ENCODE measurements around the gene GINS2.

Gene GINS2
- total RNA-seq = 0.49 to 3.1 (median 2.7) reads per million in 4 experiments

DNA sequence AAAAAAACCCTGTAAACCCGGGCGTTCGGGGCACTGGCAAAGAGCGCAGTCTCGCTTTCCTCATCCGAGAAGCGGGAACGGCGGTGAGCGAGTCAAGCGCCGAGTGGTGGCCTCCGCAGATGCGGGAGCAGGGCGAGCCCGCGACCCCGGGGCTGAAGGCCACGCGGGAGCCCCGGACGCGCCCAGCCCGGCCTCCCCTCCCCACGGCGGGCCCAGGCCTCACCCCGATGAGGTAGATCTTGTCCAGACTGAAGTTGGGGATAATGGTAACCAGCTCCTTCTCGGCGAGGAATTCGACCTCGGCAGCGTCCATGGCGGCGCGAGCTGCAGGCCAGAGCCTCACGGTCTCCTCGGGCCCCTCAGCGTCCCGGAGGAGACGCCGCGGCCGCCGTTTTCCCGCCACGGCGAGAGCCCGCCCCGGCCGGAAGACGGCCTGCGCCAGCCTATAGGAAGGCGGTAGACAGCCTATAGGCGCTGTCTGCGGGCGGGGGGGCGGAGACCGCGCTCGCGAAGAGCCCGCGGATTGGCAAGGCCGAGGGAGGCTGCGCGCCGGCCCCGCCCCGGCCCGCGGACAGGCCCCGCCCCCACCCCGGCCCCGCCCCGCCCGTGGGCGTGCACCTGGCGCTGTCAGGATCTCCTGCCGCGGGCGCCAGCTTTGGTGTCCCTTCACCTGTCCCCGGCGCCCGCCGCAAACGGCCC, at the start of gene GINS2:
TSS of gene GINS2 (minus strand) at position 369 of the 699 bp plus-strand sequence. CDS start at position 313, 56 bp downstream.
- DNase-seq = peak; percentile 89

- DNase-seq = no peak
Measured at GRCh38 chr16:85736921-85737320, 48.2 kb upstream of the GINS2 start.

DNA sequence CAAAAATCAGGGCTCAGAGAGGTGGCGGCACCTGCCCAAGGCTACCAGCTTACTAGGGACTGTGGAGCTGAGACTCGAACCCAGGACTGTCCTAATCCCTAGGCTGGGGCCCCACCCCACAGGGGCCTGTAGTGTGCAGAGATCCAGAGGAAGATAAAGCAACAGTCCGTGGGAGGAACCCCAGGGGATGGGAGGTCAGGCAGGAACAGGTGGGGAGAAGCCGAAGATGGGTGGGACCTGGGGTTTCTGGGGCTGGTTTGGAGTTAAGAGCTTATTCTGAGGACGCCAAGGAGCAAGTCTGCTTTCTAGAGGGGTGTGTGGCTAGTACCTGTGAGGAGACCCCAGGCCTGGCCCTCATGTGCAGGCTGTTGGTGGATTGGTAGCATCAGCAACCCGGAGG, 47.2 kb upstream of the GINS2 start:
- no peak for DNase-seq

DNA sequence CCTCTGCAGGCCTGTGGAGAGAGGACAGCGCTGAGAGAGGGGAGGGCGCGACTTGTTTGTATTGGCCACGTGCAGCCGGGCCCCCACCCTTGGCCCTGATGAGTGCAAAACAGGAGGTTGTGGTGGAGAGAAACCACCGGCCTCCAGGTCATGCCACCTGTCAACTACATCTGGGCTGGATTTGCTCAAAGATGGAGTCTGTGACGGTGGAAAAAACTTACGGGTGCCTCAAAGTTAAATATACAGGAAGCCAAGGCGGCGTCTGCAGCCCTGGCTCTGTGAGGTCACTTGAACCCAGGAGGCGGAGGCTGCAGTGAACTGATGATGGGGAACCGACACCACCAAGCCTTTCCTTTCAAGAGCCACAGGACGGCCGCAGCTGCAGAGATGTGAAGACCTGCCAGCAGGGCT, 46.5 kb upstream of the GINS2 start:
- DNase-seq = peak; percentile 21

DNA sequence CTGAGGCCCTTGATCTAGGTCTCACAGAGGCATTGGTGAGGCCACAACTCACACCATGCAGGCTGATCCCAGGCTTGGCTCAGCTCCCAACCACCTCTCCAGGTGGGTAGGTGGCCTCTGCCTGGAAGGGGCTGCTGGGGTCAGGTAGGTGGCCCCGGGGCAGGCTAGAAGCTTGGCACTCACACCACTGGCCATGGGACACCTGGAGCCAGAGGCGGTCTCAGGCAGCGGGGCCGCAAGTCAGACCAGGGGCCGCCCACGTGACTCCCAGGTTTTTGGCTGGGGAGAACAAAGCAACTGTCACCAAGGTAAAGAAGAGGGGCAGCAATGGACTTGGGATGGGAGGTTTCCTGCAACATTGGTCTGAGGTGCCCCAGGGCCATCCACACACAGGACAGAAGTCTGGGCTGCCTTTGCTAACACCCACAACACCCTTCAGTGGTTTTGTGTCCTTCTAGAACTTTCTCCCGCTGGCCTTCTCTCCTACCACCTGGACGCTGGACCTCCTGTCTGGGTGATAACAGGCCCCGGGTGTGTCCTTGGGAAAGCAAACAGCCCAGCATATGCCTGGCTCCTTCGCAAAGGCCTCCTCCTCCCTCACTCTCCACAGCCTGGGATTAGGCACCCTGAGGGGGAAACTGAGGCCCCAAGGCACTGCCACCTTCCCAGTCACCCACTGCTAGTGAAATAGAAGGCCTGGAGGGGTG, 45.7 kb upstream of the GINS2 start:
- no peak for DNase-seq

GRCh38 chr16:85733839-85734170, 45.1 kb upstream of the GINS2 start:
- DNase-seq = no peak

DNA sequence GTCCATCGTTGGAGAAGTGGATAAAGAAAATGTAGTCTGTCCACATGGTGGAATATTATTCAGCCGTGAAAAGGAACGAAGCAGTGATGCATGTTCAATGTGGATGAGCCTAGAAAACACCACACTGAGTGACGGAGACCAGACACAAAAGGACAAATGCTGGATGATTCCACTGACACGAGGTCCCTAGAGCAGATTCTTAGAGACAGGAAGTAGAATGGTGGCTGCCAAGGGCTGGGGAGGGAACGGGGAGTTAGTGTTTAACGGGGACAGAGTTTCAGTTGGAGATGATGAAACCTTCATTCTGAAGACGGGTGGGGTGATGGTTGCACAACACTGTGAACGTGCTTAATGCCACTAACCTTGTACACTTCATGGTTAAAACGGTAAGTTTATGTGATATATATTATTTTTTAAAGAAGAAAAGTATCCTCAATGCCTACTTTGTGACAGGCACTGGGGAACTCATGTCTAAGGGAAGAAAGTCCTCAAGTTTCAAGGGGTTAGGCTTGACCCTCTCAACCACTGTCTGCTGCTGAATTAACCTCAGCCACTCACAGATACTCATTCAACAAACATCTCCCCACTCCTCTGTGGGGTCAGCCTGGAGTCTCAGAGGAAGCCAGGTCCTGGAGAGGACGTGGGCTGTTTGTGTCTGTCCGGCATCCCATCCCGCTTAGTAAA, 44.5 kb upstream of the GINS2 start:
- DNase-seq = no peak

DNA sequence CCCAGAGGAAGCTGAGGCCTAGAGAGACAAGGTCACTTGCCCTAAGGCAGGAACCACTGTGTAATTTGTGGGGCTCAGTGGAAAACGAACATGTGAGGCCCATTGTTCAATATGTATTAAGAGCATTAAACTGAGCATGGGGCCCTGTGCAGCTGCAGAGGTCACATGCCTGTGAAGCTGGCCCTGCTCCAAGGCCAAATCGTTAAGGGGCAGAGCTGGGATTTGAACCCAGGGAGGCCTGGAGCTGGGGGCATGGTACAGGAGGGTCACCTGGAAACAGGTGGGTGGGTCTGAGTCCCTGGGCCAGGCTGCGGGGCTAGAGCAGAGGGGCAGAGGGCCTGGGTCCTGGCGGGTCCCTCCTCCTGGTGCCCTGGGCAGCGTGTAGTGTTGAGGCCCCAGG, 42.4 kb upstream of the GINS2 start:
- DNase-seq = no peak

DNA sequence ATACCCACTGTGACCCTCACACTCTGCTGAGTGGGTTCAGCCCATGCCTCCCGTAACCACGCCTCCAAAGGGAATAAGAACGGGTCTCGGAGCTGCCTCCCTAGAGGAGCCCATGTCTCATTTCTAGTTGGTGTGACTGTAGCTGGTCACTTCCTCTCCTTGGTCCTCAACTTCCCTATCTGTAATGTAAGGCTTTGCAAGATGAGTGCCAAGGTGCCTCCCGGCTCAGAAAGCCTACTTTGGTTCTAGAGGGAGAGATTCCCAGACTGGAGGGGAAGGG, 41.4 kb upstream of the GINS2 start:
- DNase-seq = no peak

DNA sequence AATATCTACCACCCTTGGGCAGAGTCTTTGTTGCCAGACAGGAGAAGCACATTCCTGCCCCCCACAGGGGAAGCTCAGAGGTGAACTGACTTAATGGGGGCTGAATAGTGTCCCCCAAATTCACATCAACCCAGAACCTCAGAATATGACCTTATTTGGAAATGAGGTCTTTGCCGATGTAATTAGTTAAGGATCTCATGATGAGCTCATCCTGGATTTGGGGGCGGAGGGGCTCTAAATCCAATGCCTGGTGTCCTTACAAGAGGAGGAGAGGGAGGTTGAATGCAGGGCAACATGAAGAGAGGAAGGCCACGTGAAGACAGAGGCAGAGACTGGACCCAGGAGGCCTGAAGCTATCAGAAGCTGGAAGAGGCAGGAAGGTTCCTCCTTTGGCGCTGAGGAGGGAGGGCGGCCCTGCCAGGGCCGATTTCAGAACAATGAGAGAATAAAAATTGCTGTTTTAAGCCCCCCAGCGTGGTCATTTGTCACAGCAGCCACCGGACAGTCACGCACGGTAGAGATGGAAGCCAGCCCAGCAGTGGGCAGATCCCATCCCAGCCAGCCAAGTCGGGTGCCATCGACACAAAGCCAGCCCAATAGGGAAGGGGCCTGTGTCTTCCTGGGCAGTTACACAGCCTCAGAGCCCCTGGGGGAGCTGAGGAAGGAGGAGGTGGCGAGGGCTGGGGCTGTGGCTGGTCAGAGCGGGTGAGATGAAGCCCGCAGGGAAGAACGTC, 40.9 kb upstream of the GINS2 start:
- no peak for DNase-seq

DNA sequence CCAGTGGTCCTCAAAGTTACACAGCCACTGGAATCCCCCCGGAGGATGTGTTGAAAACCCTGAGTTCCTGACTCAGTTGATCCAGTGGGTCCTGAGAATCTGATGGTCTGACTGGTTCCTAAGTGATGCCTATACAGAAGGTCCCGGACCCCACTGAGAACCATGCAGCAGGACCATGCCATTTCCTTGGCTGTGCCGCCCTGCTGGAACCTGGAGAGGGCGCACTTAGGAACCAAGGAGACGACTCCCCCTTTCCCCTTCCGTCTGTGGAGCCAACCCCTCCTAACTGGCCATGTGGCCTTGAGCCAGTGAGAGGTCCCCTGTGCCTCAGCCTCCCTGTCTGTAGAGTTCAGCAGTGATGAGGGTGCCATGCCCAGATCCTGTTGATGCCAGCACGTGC, 40.1 kb upstream of the GINS2 start:
- no peak for DNase-seq

DNA sequence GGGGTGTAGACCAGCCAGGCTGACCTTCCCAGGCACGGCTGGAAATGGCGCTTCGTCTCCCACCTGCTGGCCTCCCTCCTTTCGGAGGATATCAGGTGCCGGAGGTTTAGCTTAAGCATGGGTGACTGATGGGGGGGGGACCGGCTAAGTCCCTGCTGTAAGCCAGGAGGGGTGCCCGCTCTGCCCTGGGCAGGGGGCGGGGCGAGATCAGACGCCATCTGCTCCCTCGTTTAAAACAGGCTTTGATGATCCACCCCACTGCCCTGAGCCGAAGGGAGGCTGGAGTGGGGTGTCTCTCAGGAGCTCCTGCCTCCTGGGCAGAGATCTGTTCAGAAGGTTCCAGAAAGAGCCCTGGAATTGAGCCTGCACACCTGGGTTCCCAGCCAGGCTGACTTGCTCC, 36.2 kb upstream of the GINS2 start:
- no peak for DNase-seq

DNA sequence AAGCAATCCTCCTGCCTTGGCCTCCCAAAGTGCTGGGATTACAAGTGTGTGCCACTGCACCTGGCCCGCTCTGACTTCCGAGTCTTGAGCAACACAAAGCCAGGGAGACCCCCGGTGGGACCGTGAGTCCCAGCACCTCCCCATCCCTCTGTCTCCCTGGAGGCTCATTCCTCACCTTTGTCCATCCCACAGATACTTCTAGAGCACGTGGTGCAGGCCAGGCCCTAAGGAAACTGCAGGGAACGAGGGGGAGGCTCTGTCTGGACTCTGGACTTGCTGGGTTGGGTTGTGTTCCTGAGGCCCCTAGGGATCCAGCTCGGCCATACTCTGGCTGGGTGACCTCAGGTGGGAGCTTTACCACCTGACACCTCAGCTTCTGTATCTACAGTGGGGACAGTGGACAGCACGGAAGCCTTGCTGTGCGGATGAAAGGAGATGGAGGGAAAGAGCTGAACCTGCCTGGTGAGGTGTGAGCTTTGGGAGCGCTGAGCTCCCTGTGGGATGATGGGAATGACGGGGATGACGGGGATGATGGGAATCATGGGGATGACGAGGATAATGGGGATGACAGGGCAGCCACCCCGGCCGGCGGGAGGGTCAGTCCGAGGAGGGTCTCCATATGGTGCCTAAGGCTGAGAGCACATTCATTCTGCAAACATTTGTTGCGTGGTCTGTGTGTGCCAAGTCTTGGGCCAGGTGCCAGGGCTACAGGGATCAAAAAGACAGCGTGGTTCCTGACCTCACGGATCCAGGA, 35.5 kb upstream of the GINS2 start:
- DNase-seq = no peak

DNA sequence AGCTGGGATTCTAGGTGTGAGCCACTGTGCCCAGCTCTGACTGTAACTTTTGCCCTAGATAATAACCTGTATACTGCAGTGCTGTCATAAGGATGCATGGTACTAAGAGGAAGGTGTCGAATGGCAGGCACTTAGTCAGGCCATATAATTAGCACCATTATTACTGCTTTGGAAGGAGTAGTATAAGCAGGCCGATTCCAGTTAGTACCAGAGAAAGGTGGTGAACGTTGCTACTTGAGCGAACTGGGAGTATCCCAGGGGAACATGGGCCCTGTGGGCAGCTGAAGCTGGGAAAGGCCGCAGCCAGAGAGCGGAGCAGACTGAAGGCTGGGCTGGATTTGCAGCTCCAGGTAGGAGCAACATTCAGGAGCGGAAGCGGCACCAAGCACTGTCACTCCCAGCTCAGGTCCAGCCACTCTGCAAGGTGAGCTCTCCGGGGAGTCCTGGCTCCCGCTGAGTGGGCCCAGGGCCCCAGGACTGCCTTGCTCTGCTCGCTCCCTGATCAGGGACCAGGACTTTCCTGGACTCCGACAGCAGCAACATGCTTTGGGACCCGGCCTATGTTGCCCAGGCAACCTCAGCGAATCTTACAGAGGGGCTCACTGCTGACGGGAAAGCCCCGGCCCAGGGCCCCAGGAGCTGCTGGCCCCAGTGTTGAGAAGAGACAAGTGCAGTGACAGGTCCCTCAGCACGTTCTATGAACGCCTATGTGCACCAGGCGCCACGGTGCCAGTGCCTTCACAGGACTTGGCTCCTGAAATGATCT, 33.6 kb upstream of the GINS2 start:
- no peak for DNase-seq

- DNase-seq = no peak
Measured at GRCh38 chr16:85720302-85720637, 31.5 kb upstream of the GINS2 start.

GRCh38 chr16:85719605-85720301, 31.0 kb upstream of the GINS2 start:
- DNase-seq = no peak

GRCh38 chr16:85718682-85719081, 29.9 kb upstream of the GINS2 start:
- no peak for DNase-seq

- DNase-seq = no peak
Measured at GRCh38 chr16:85718153-85718477, 29.4 kb upstream of the GINS2 start.

GRCh38 chr16:85717393-85718152, 28.8 kb upstream of the GINS2 start:
- peak; percentile 21 for DNase-seq

DNA sequence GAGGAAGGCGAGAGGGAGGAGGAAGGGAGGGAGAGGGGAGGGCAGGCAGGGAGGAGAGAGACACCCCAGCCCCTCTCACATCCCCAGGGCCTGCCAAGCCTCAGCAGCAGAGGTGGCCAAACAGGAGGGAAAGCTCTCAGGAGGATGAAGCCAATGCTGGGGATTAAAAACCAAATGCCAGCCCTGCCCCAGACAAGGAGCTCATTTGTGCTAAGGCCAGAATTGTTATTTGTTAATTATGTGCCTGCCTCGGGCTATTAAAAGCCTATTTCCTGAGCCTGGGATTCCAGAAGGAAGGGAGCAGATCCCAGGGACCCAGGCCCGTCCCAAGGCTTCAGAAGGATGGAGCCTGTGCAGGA, 27.9 kb upstream of the GINS2 start:
- DNase-seq = no peak

Measured in effector CD8-positive, alpha-beta T cell (primary cell).